Thoracic aorta (tissue), 2 donors: Measurements from ENCODE around the gene NCKAP5. TPM values are rescaled to one million over a fixed set of nuclear protein-coding genes. Genes with fewer than 3 reads are reported as not detected.

Source experiments
- ATAC-seq: fragments of 150-250 bp; one replicate; pipeline ENCODE4 v1.8.0; 2017; ENCODE audit warnings: low read depth; ENCODE audit not compliant: insufficient number of reproducible peaks, low FRiP score
- DNase-seq: peaks from one replicate; pipeline ENCODE4 v3.0.0-alpha.2; 2020; ENCODE audit warnings: low spot score
- H3K27ac ChIP-seq, 2 donors: fragments of 200-600 bp; sonication (generic); 1 replicate in 1 of 2; 2 replicates in 1 of 2; pipeline ENCODE4 v1.5.1; 2016; ENCODE audit warnings: mild to moderate bottlenecking in 2 of 2, moderate library complexity in 2 of 2
- H3K27me3 ChIP-seq: fragments of 200-600 bp; sonication (generic); replicated peaks from 2 replicates; pipeline ENCODE4 v1.6.0; 2016; ENCODE audit warnings: mild to moderate bottlenecking; ENCODE audit not compliant: insufficient read depth
- H3K36me3 ChIP-seq: fragments of 200-600 bp; sonication (generic); one replicate; pipeline ENCODE4 v1.5.1; 2016
- H3K4me1 ChIP-seq, 2 donors: fragments of 200-600 bp; sonication (generic); 1 replicate in 1 of 2; 2 replicates in 1 of 2; pipeline versions ENCODE4 v1.5.1 to v1.6.0; 2016; ENCODE audit warnings: low read depth in 2 of 2, mild to moderate bottlenecking in 1 of 2; ENCODE audit not compliant: control insufficient read depth in 1 of 2
- H3K4me3 ChIP-seq: fragments of 200-600 bp; sonication (generic); 2 replicates; pipeline ENCODE4 v1.5.1; 2016; ENCODE audit warnings: mild to moderate bottlenecking
- H3K9me3 ChIP-seq: fragments of 200-600 bp; sonication (generic); 2 replicates; pipeline ENCODE4 v1.5.1; 2016
- total RNA-seq, 2 donors: library from RNA; depleted of rRNA; stranded (reverse); fragments of >200 nt; gene quantifications; one replicate each; pipeline versions ENCODE4 v1.1.0 to v1.2.3, GENCODE V29; 2016
- TF ChIP-seq, protein P1 (sequence below): fragments of 200-600 bp; sonication (generic); IDR thresholded peaks from one replicate; pipeline ENCODE4 v1.5.1; 2019; ENCODE audit warnings: antibody characterized with exemption

The NCKAP5 gene
- total RNA-seq, 2 donors from 2014 or later, result 1.2 to 1.9 TPM

DNA sequence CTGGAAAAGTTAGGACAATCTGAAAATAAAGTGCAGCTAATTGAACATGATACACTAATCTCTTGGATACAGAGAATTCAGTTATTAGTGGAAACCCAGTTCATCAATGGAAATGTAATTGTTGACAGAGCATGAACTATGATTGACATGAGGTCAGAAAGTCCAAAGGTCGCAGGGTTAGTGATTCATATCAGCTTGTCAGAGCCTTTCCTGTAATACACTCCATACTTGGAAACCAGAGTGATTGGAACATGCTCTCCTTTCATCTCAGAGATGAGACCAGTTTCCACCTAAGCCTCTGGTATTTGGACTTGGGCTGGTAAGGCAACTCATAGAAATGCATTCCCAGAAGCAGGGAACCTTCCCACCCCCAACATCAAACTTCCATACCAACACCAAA, 8.5 kb upstream of the NCKAP5 start:
- ATAC-seq (no peak), DNase-seq (no peak)
- Histone ChIP-seq H3K9me3 (no peaks in the 10 kb centered on the region), H3K27me3 (no peaks in the 10 kb centered on the region), H3K36me3 (no peaks in the 10 kb centered on the region), H3K4me1 (peaks cover 0 to 8% of the 10 kb centered on the region in 2 donors), H3K4me3 (no peak overlapping the region), H3K27ac (no peak overlapping the region)
- TF ChIP-seq, protein P1, sequence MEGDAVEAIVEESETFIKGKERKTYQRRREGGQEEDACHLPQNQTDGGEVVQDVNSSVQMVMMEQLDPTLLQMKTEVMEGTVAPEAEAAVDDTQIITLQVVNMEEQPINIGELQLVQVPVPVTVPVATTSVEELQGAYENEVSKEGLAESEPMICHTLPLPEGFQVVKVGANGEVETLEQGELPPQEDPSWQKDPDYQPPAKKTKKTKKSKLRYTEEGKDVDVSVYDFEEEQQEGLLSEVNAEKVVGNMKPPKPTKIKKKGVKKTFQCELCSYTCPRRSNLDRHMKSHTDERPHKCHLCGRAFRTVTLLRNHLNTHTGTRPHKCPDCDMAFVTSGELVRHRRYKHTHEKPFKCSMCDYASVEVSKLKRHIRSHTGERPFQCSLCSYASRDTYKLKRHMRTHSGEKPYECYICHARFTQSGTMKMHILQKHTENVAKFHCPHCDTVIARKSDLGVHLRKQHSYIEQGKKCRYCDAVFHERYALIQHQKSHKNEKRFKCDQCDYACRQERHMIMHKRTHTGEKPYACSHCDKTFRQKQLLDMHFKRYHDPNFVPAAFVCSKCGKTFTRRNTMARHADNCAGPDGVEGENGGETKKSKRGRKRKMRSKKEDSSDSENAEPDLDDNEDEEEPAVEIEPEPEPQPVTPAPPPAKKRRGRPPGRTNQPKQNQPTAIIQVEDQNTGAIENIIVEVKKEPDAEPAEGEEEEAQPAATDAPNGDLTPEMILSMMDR, result no peak

DNA sequence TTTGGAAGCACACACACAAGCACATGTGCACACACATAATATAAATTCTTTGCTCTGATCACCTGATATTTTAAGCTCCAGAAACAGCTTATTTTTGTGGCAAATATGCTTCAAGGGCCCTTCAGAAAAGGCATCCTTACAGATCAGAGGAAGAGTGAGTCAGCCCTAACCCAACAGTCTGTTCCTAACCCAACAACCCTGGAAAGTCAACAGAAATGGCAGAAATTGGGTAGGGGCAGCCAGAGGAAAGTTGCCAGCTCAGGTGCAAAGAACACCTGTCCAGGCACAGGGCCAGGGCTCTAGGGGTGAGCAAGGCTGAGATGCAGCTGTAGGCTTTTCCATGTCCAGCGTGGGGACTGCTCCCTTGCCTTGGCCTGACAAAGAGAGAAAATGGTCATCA, 6.4 kb upstream of the NCKAP5 start:
- Histone ChIP-seq H3K4me1 (no peaks in the 10 kb centered on the region), H3K9me3 (no peaks in the 10 kb centered on the region), H3K4me3 (no peak overlapping the region), H3K36me3 (no peaks in the 10 kb centered on the region), H3K27me3 (no peaks in the 10 kb centered on the region), H3K27ac (no peak overlapping the region)
- TF ChIP-seq, protein P1, result no peak
- no peak for ATAC-seq
- no peak for DNase-seq

DNA sequence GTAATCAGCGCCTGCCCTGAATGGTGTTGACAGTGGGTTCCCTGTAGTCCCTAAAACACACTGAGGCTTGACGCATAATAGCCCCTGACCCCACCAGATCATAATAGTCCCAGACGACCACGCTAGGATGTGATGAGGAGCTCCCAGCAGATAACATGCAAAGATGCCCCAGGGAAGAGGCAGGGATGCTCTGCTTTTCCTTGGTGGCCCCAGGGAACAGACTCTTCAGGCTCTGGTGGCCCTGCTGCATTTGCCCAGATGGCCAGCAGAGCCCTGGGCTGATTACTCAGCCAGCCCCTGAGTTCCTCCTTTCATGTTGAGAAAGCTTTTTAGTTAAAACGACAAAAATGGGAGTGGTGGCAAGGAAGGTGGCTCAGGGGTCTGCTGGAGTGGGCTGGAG, 5.9 kb upstream of the NCKAP5 start:
- TF ChIP-seq, protein P1, result no peak
- Histone ChIP-seq H3K27me3 (no peaks in the 10 kb centered on the region), H3K27ac (no peak overlapping the region), H3K36me3 (no peaks in the 10 kb centered on the region), H3K4me1 (no peaks in the 10 kb centered on the region), H3K4me3 (no peak overlapping the region), H3K9me3 (no peaks in the 10 kb centered on the region)
- DNase-seq (no peak), ATAC-seq (no peak)

DNA sequence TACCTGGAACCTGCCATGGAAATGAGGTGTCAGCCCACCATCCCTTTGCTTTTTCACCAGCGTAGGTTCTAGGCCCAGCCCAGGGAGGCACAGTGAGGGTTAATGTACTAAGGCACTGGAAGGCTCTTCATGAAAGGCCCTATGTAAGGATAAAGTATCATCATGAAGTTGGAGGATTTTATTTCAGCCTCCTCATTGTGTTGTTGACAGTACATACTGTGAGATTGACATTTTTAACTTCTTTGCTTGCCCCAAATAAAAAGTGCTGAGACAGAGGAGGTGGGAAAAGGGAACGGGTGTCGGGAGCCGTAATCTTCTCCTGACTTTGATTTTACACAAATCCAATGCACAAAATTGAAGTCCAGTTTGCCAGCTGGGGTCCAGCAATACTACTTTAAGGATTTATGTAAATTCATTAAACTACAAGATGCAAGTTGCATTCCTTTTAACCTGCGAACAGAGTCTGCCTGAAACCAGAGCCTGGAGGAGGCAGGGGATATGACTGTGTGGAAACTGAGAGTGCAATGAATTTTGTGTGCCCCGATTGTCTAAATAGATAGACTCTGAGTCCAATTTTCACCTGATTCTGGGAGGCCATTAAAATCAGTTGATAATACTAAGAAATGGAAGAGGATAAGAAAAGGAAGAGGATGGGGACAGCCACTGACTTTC, 5.4 kb upstream of the NCKAP5 start:
- no peaks in the 10 kb centered on the region for H3K27me3 ChIP-seq
- no peaks in the 10 kb centered on the region for H3K4me1 ChIP-seq
- no peaks in the 10 kb centered on the region for H3K9me3 ChIP-seq
- H3K4me3 ChIP-seq, result no peak overlapping the region
- H3K36me3 ChIP-seq, result no peaks in the 10 kb centered on the region
- ATAC-seq (no peak), DNase-seq (no peak)
- no peak overlapping the region for H3K27ac ChIP-seq
- TF ChIP-seq, protein P1, result no peak

DNA sequence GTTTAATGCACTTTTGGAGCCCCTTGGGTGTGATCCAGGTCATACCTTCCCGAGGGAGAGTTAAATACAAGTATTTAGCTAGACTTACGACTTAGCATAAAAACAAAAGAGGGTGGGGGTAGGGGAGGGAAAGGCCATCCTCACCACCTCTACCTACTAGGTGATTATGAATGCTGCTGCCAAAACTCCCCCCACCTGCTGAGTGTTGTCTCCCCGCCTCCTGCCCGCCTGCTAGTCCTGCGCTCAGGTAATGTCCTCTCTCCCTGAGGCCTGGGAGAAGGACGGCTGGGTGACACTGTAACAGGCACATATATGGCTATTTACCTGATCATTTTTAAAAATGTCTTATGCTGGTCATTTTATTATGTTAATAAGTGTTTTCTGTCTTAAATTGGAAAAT, 3.0 kb upstream of the NCKAP5 start:
- TF ChIP-seq, protein P1, result no peak
- ATAC-seq (no peak), DNase-seq (no peak)
- H3K27me3 ChIP-seq, result no peaks in the 10 kb centered on the region
- no peaks in the 10 kb centered on the region for H3K9me3 ChIP-seq
- no peaks in the 10 kb centered on the region for H3K4me1 ChIP-seq
- H3K36me3 ChIP-seq, result no peaks in the 10 kb centered on the region
- no peak overlapping the region for H3K4me3 ChIP-seq
- no peak overlapping the region for H3K27ac ChIP-seq
